ENCODE data around the gene ASPSCR1. TPM values are rescaled to one million over a fixed set of nuclear protein-coding genes. Genes with fewer than 3 reads are reported as not detected.

ASPSCR1 gene
- total and polyA plus RNA-seq, 2 of the 13 experiments (the other 11 are each of a cell fraction or from before 2014, with no cell fraction given): 274 to 314 TPM

- TF ChIP-seq LRRFIP1 (CRISPR knock-in tag; conservative IDR thresholded peaks at IDR 0.05): no peak
- TF ChIP-seq JARID2 (CRISPR knock-in tag; IDR thresholded peaks at IDR 0.05; ENCODE audit: insufficient replicate concordance): no peak
- TF ChIP-seq PBX2 (CRISPR knock-in tag; IDR thresholded peaks at IDR 0.05): no peak
- TF ChIP-seq ZBTB21 (CRISPR knock-in tag; IDR thresholded peaks at IDR 0.05): no peak
- TF ChIP-seq ZNF562 (CRISPR knock-in tag; IDR thresholded peaks at IDR 0.05; ENCODE audit: borderline replicate concordance): no peak
- no peak for TF ChIP-seq KDM6A (CRISPR knock-in tag; IDR thresholded peaks at IDR 0.05; ENCODE audit: low read depth)
- TF ChIP-seq AGO1 (IDR thresholded peaks at IDR 0.05; ENCODE audit: low read depth, low read length, poor library complexity, severe bottlenecking): peak; percentile 47
- no peak for TF ChIP-seq HNRNPUL1 (IDR thresholded peaks at IDR 0.05; ENCODE audit: low read depth, low read length)
- no peak for TF ChIP-seq HCFC1 (IDR thresholded peaks at IDR 0.05; ENCODE audit: low read depth, low read length)
- no peak for TF ChIP-seq ZNF264 (CRISPR knock-in tag; IDR thresholded peaks at IDR 0.05)
- no peak for TF ChIP-seq ZNF616 (CRISPR knock-in tag; IDR thresholded peaks at IDR 0.05; ENCODE audit: low read depth)
- no peak for TF ChIP-seq TAF15 (IDR thresholded peaks at IDR 0.05; ENCODE audit: low read depth, low read length, poor library complexity, severe bottlenecking)
- no peak for TF ChIP-seq HNRNPK (IDR thresholded peaks at IDR 0.05; ENCODE audit: low read depth, low read length, poor library complexity, severe bottlenecking)
- no peak for TF ChIP-seq ZNF576 (CRISPR knock-in tag; IDR thresholded peaks at IDR 0.05)
- TF ChIP-seq TERF1 (CRISPR knock-in tag; IDR thresholded peaks at IDR 0.05): no peak
- TF ChIP-seq ZNF7 (CRISPR knock-in tag; IDR thresholded peaks at IDR 0.05): no peak
- no peak for TF ChIP-seq ZNF329 (CRISPR knock-in tag; IDR thresholded peaks at IDR 0.05; ENCODE audit: low read depth)
- no peak for TF ChIP-seq SAP130 (CRISPR knock-in tag; IDR thresholded peaks at IDR 0.05; ENCODE audit: low read depth)
- TF ChIP-seq SMC3 (IDR thresholded peaks at IDR 0.05; ENCODE audit: low read length): no peak
- no peak for TF ChIP-seq STAT6 (CRISPR knock-in tag; IDR thresholded peaks at IDR 0.05; ENCODE audit: borderline replicate concordance)
- TF ChIP-seq HBP1 (CRISPR knock-in tag; IDR thresholded peaks at IDR 0.05; ENCODE audit: low read depth): no peak
These were observed 87.2 kb downstream of the ASPSCR1 start (continued) for GRCh38 chr17:82064433-82065192.
